EL (cell line): ENCODE results near the gene RTN4.
"Not testable (repeated sequence)": the region's sequence is repeated elsewhere in the genome, so short reads cannot be mapped to it uniquely, and the experiment has no call there.

ENCODE experiments used
- DNase-seq: peaks from one replicate; pipeline ENCODE4 v3.0.0-alpha.2; 2016

Gene RTN4

DNA sequence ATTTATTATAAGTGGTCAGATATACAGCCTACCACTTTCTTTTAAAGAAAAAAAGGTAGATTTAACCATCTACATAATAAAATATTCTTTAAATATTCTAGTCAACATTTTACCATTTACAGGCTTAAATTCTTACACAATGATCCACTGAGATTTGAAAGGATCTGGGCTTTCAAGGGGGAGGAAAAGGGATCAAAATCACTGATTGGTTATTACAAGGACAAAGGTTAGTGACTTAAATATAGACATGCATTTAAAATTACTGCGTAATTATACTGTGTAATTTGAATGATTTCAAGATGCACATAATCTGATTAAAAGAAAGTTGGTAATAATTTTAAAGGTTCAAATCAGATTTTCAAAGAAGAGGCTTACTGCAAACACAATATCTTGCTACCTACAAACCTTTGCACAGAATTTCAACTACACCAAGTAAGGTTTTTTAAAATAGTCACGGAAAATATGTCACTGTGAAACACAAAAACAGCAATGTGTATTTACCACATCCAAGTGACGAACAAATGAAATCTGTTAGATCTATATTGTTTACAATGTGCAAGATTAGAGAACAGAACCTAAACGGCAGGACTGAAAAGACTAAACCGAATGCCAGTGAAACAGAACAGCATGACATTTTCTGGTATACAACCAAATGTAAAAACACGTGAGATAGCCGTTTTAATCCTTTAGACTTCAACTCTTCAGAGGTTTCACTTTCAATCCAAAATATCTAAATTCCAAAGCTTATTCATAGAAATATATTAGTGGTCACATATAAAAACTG is 40.8 kb downstream of the RTN4 start:
- no peak for DNase-seq

DNA sequence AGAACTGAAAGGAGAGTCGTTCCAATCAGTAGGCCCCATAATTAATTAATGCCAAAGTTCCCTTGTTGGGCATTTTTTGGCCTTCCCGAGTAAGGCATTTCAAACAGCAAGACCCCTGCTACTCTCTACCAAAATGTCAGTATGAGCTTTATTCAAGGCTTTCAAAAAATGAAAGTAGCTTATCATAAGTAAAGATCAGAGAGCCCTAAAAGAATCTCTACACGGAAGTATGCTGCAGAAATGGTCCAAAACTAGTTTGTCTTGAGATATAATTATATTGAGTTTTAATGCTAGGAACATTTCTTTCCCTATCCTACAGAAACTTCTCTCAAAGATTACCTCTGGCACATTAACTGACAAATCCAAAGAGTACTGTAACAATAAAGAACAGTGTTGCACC is 43.9 kb downstream of the RTN4 start:
- DNase-seq = no peak

DNA sequence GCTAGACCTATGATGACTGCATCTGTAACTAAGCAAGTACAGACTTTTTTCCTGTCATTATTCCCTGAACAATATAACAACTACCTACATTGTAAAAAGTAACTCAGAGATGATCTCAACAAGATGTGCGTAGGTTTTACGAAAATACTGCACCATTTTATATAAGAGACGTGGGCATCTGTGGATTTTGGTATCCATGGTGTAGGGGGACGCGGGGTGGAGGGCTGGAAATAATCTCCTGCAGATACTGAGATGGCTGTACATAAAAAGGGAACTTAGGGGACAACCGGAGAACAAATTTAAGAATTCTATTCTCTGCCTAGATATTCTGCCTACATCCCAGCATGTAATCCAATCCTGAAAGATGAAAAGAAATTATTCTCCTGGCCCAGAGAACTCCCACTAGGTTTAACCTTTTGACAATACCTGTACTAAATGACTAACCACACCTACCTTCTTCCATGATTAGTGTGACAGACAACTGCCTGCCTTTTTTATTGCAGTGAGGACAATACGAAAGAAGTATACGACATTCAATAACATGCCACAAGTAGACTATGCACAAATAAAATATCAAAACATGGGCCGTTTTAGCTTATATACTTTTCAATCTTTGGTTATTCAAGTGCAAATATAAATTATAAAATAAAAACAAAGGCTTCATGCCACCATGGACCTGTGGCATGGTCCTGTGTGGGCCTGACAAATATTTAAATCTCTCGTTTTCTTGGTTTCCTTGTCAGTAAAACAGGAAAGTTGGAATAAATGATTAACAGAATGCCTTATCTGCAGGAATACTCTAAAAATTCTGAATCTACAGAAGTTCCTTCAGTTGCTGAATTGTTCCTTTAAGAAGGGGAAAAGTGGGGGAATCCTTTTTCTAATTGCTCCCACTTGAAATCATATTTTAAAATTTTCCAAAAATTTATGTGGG is 46.3 kb downstream of the RTN4 start:
- DNase-seq = no peak

DNA sequence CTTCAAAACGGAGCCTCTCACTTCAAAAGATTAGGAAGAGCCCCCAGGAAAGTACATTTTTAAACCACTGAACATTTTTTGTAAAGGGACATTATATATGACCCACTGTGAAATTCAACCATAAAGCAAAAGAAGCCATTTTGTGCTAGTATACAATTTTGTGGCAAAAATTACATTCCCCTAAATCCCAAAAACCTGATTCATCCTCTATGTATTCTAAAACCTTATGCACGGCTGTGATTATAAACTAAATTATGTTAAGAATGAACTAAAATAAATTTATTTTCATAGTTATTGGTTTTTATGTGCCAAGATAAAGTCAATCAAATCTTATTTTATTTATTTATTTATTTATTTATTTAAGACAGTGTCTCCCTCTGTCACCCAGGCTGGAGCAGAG is 48.5 kb downstream of the RTN4 start:
- peak; percentile 44 for DNase-seq

DNA sequence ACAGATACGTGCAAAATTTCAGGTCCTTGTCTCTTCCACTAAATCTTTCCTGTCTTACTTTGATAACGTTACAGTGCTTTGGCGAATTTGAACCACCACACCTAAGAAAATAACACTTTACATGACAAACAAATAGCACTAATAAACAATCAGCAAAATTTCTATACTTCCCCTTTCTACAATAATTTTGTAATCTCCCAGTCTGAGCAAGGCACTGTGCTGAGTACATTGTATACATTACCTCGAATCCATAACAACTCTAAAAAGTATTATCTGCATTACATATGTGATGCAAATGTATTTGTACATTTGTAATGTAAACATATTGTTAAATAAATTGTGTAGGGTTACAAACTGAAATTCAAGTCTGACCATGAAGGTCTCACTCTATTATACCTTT is 49.9 kb downstream of the RTN4 start:
- no peak for DNase-seq

DNA sequence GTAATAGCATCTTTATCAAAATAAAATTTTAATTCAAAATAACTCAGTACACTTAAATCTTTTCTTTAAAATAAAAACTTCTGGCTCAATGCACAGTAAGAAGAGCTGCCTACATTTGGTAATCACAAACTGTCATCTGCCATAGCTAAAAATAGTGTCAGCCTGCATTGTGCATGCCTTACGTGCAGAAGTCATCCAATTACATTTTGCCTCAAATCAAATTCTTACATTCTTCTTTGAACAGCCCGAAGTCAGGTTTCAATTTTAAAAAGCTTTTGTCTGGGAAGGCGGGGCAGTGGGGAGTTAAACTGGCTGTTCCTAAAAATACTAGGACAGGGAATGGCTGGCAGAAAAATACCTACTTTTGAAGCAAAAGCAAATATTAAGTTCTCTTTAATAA is 51.1 kb downstream of the RTN4 start:
- DNase-seq = peak; percentile 83

DNA sequence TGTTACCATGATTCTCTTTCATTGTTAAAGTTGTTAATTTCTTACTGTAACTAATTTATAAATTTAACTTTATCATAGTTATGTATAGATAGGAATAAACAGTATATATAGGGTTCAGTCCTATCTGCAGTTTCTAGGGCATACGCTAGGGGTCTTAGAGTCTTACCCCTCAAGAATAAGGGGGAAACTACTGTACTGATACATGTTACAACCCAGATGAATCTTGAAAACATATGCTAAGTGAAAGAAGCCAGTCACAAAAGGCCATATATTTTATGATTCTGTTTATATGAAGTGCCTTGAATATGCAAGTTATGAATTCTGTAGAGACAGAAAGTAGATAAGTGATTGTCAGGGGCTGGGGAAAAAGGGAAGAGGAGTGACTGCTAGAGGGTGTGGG is 52.4 kb downstream of the RTN4 start:
- DNase-seq = no peak

DNA sequence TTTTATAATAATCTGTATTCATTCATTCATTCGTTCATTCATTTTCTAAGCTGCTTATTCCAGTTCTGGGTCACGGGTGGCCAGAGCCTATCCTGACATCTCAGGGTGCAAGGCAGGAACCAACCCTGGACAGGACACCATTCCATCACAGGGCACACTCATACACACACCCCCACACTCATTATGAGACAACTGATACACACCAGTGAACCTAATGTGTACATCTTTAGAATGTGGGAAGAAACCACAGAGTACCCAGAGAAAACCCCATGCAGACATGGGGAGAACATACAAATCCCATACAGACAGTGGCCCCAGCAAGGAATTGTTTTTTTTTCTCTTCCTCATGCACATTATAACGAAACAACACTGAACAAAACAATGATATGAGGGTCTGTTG is 54.7 kb downstream of the RTN4 start:
- DNase-seq = no peak

DNA sequence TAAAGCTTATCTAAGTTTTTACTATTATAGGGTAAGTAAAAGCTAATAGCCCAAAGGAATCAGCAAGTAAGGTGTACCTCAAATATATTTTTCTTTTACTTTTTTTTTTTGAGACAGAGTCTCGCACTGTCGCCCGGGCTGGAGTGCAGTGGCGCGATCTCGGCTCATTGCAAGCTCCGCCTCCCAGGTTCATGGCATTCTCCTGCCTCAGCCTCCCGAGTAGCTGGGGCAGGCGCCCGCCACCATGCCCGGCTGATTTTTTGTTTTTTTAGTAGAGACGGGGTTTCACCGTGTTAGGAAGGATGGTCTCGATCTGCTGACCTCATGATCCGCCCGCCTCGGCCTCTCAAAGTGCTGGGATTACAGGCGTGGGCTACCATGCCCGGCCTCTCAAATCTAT is 59.6 kb downstream of the RTN4 start:
- not testable (repeated sequence) for DNase-seq

DNA sequence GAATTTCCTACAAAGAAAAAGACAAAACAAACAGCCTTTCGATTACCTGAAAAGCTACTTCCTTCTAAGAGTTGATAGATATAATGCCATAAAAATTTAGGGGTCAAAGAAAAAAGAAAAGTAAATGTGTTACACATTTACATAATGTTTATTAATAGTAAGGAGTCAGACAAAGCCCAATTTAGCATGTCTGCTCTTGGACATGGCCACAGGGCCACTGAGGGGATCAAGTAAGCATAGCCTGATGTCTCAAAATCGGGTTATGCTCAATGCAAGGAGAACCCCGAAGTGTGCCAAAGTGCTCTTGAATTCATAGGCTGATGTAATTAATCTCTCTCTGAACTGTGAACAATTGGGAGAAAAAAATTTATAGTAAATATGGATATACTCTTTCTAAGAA is 61.6 kb downstream of the RTN4 start:
- DNase-seq = no peak

DNA sequence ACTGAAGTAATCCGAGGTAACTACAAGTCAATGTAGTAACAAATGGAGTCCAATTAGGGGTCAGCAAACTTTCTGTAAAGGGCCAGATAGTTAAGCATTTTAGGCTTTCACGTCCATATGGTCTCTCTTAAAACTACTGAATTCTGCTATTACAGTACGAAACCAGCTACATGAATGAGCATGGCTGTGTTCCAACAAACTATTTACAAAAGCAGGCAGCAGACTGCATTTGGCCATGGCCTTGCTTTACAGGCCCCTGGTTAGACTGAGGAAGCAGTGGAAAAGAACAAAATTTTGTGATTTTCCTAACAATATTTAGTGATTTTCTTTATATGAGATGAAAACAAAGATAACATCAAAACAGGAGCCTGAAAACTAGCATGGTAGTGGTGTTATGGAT is 64.0 kb downstream of the RTN4 start:
- no peak for DNase-seq

DNA sequence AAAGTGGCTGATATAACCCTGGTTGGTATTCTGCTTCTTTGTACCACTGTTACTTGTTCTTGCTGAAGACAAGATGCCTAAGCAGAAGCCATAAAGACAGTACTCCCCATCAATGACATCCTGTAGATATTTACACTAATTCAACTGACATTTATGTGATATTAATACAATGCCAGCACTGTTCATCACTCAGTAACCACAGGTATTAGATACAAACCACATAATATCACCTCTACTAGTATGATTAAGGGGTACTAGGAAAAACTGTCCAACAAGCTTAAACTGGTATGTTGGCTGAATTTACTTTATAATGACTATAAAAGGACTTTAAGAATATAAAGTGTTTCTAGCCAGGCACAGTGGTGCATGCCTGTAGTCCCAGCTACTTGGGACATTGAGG is 65.8 kb downstream of the RTN4 start:
- DNase-seq = no peak

DNA sequence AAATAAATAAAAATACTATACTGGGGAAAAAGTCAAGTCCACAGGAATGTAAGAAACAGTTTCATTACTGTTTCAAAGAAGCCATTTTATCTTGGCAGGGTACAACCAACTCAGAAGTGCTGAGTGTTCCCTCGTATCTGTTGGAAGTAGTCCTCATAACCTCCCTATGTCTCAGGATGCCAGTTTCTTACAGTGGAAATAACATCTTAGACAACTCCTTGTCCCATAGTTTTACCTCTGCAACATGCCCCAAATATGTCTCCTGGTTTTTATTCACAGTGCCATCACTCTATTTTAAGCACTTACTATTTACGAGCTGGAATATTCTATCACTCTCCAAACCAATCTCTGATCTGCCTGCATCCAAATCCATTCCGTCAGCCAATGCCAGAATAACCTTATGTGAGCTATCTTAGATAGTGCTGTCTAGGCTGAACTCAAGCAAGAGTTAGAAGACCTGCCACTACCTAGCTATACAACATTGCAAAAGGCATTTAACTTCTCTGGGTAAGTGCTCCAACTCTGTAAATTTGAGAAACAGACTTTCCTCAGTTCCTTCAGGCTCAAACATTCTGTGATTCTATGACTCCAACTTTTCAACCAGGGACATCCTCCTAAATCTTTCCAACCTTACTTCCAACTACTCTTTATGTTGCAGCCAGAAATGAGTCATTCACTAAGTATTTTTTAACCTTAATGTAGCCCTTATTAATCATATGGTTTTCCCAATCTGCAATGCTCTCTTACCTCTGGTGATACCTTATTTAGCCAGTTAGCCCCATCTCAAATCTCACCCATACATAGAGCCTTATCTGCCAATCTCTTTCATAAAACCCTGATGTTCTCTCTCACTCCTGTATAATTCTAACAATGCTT is 66.7 kb downstream of the RTN4 start:
- DNase-seq = peak; percentile 63

DNA sequence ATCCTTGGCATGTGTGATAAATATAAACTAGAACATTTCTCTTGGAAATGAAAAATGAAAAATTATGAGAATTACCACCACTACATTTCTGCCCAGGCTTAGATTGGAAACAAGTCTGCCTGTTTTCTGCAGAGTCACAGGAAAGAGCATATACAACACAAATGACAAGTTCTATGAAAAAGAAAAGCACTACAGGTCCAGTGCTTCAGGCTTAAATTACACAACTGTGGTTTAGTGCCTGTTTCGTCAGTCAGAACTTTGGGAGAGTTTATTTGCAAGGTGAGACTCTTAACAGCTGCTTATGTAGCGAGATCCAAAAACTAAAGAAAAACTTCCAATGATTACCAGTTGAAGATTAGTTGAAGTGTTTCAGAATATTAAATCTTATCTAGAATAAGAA is 68.9 kb downstream of the RTN4 start:
- DNase-seq = no peak

DNA sequence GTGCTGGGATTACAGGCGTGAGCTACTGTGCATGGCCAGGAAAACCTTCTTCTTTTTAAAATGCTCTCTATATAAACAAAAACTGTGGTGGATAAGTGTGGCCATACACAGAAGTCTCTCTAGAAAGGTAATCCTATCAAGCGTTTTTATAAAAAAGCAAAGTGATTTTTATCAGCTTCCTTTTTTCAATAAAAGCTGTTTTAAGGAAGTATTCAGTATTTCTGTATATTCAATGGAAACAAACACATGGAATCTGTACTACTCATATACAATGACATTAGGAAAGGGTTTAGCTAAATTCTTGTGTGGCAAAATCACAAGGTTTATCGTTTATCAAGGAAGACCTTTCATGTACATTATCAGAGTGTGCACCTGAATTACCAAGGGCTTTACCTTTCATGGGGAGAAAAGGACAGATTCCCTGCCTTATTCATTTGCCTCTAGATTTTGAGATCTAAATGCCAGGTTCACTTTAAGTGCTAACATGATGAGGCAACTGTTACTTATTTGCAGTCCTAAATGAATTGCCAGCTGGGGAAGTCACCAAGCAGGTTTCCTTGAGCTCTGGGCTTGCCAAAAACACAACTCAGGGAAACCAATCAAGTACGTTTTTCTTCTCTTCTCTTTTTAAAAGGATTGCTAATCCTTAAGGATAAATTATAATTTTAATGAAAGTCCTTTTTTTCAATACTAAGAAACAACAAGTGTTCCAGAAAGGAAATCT is 70.8 kb downstream of the RTN4 start:
- no peak for DNase-seq

DNA sequence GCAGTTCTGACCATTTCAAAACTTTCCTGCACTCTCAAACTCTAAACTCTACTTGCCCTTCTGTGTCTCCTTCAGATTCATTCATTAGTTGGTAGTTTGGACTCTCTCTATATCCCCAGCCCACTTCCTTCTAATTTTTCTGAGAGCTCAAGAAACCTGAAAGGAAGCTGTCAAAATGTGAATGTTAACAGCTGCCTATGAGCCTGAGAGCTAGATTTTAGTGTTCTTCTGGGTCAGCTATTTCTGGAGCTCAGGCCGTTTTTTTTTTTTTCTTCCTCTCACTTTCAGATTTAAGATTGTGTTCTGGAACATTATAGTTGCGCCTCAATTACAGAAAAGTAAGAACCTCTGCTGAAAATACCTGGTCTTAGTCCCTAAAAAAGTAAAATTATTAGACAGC is 73.1 kb downstream of the RTN4 start:
- no peak for DNase-seq

DNA sequence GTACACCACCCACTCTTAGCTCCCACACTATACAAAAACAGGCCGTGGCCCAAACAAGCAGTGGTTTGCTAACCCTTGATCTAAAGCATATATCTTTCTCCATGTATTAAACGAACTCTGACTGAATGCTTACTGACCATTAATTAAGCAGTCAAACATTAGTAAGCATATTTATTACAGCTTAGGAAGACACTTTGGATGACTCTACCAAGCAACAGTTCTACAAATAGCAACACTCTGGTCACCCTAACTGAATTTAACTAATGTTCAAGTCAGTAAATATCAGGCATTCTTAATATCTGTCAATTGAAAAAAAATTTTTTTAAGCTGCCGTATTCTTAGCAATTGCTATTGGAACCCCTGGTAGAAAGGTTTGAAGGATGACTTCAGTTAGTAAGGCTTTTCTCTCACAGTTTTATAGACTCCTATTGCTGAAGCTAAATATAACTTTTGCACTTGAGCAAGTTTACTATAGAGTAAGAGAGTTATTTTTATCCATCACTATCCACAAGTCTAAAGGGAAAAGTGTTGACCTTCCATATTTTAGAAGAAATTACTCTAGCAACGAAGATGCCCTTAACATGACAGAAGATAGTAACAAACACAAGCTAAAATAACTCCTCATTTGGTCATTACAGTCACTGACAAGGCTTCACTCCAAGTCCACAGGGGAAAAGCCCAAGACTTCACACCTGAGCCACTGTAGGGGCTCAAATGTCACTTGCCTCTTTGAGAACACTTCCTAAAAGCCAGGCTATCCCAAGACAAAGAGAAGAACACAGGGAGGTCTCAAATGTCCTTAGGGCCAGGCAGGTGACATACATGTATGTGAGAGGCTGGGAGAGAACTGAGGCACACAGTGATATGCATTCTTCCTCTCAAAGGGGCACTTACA is 74.4 kb downstream of the RTN4 start:
- DNase-seq = no peak

DNA sequence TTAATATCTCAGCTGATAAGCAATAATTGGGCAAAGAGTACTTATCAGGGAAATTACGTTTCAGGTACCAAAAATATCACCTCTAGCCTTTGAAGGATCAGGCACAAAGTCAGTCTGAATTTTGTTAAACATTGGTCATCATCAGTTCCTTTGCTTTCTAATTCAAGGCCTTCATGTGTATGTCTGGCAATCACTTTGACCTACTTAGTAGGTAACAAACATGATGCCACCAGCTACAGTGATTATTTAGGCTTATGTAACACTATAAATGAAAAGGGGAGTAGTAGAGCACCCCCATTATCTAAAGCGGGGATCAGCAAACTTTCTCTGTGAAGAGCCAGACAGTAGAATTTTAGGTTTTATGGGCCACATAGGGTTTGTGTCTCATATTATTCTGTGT is 75.1 kb downstream of the RTN4 start:
- no peak for DNase-seq

DNA sequence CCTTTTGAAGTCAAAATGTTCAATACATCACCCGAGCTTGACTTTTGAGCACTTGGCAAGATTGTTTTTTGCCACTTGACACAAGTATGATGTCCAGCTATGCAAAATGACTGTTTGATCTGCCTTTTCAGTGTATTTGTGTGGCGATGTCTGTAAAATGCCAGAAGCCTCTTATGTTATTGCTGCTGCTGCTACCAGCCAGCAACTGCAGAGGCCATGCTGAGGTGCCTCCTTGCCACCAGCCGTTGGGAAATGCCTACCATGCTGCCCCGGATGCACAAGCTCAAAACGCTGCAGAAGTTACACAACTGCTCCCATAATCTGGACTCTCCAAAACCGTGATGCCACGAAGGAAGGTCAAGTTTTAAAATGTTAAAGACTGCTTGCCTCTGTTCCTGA is 80.3 kb downstream of the RTN4 start:
- DNase-seq = no peak

DNA sequence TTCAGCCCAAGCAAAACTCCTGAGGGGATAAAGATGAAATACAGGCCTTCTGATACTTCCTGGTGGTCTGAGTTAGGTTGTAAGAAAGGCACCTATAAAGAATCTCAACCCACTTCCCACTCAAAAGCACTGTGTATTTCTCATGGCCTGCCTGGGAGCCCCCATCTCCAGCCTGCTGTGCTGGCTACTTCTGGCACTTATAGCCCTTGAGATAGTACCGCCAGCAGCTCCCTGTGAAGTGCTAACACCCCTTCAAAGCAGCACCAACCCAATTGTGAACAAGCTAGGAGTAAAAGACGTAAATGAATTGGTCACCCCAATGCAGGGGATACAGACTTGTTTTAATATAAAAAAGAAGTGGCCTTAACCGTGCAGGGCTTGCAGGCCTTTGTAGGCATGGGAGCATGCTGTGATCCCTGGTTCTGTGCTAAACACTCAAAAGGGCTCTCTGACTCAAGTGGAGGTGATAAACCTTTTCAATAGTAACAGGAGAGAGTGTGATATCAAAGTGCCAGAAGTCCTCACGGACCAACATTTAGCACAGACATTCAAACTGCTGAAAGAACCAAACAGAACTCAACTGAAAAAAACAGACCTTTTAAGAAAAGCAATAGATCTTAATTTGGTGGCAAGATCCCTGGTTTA is 80.8 kb downstream of the RTN4 start:
- DNase-seq = no peak
